ENCODE measurements around the gene OSBPL6. TPM values are rescaled to one million over a fixed set of nuclear protein-coding genes. Genes with fewer than 3 reads are reported as not detected.
A peak's percentile ranks its signal among the peaks of the same experiment; 100 is the strongest.
"Not testable (repeated sequence)": the region's sequence is repeated elsewhere in the genome, so short reads cannot be mapped to it uniquely, and the experiment has no call there.

OSBPL6 gene
- total RNA-seq, 6 experiments from 2014 or later: 2.4 to 4.1 (median 3.1) TPM

- intact Hi-C loops (cut with DNase I): no loop called here
- DNase-seq: peak; percentile 55 to 67 (median 56)
- Histone ChIP-seq H3K4me3 (peak overlapping the region; percentile 63 to 85 (median 82)), H3K27me3 (no peaks in the 10 kb centered on the region), H3K27ac (peak overlapping the region; percentile 84 to 97 (median 87)), H3K9me3 (no peaks in the 10 kb centered on the region), H3K36me3 (no peaks in the 10 kb centered on the region), H3K4me1 (peaks cover 0 to 12% (median 4%) of the 10 kb centered on the region in 4 donors)
- TF ChIP-seq CTCF (IDR thresholded peaks at IDR 0.05): no peak
- TF ChIP-seq POLR2A (IDR thresholded peaks at IDR 0.05): no peak
- WGBS (ENCODE audit: insufficient coverage, low coverage, low lambda C conversion rate, missing lambda C conversion rate): 0% methylated on average over 9 of the region's 83 CpGs
- peak; percentile 13 to 31 (median 26) for ATAC-seq
These were observed 483 bp downstream of the OSBPL6 start for GRCh38 chr2:178194600-178195389.

GRCh38 chr2:178195390-178196166 is 1.3 kb downstream of the OSBPL6 start:
- Histone ChIP-seq H3K27ac (peak overlapping the region in 2 of 3 donors; percentile 87 to 97), H3K9me3 (no peaks in the 10 kb centered on the region), H3K36me3 (no peaks in the 10 kb centered on the region), H3K4me3 (peak overlapping the region; percentile 63 to 85 (median 82)), H3K4me1 (peaks cover 0 to 12% (median 4%) of the 10 kb centered on the region in 4 donors), H3K27me3 (no peaks in the 10 kb centered on the region)
- ATAC-seq (no peak), DNase-seq (no peak)
- intact Hi-C loops (cut with DNase I): no loop called here
- TF ChIP-seq CTCF (IDR thresholded peaks at IDR 0.05) (no peak), POLR2A (IDR thresholded peaks at IDR 0.05) (no peak)
- WGBS (ENCODE audit: insufficient coverage, low coverage, low lambda C conversion rate, missing lambda C conversion rate): 13% methylated on average over 14 of the region's 14 CpGs

GRCh38 chr2:178197791-178198190 is 3.5 kb downstream of the OSBPL6 start:
- H3K4me3 ChIP-seq: no peak overlapping the region
- no peaks in the 10 kb centered on the region for H3K27me3 ChIP-seq
- TF ChIP-seq POLR2A (IDR thresholded peaks at IDR 0.05) (no peak), CTCF (IDR thresholded peaks at IDR 0.05) (no peak)
- no peaks in the 10 kb centered on the region for H3K36me3 ChIP-seq
- H3K27ac ChIP-seq: no peak overlapping the region
- ATAC-seq (no peak), DNase-seq (no peak)
- intact Hi-C loops (cut with DNase I): no loop called here
- 63% methylated on average over 1 of the region's 1 CpG for WGBS (ENCODE audit: insufficient coverage, low coverage, low lambda C conversion rate, missing lambda C conversion rate)
- no peaks in the 10 kb centered on the region for H3K9me3 ChIP-seq
- peaks cover 0 to 12% (median 4%) of the 10 kb centered on the region in 4 donors for H3K4me1 ChIP-seq

- intact Hi-C loops (cut with DNase I); H3K9me3 ChIP-seq; H3K27ac ChIP-seq; H3K4me3 ChIP-seq; DNase-seq; H3K27me3 ChIP-seq; H3K4me1 ChIP-seq; ATAC-seq; H3K36me3 ChIP-seq: not testable (repeated sequence)
- 78% methylated on average over 4 of the region's 4 CpGs for WGBS (ENCODE audit: insufficient coverage, low coverage, low lambda C conversion rate, missing lambda C conversion rate)
These were observed 4.1 kb downstream of the OSBPL6 start for GRCh38 chr2:178198441-178198840.

GRCh38 chr2:178199334-178199733 is 5.0 kb downstream of the OSBPL6 start:
- intact Hi-C loops (cut with DNase I): no loop called here
- no peak for ATAC-seq
- 75% methylated on average over 1 of the region's 1 CpG for WGBS (ENCODE audit: insufficient coverage, low coverage, low lambda C conversion rate, missing lambda C conversion rate)

More at GRCh38 chr2:178199334-178199733, 5.0 kb downstream of the OSBPL6 start:
- H3K9me3 ChIP-seq: no peaks in the 10 kb centered on the region
- no peaks in the 10 kb centered on the region for H3K36me3 ChIP-seq
- H3K27ac ChIP-seq: no peak overlapping the region
- H3K4me1 ChIP-seq: peaks cover 0 to 5% (median 0%) of the 10 kb centered on the region in 4 donors
- H3K27me3 ChIP-seq: no peaks in the 10 kb centered on the region
- DNase-seq: no peak
- no peak overlapping the region for H3K4me3 ChIP-seq
- TF ChIP-seq CTCF (IDR thresholded peaks at IDR 0.05) (no peak), POLR2A (IDR thresholded peaks at IDR 0.05) (no peak)

All from right lobe of liver (tissue), 6 donors.